Fibroblast of skin of back (primary cell): ENCODE data around the gene FLNB.

Experiments
- DNase-seq: peaks from one replicate; pipeline ENCODE4 v3.0.0-alpha.2; 2013

The FLNB gene

DNA sequence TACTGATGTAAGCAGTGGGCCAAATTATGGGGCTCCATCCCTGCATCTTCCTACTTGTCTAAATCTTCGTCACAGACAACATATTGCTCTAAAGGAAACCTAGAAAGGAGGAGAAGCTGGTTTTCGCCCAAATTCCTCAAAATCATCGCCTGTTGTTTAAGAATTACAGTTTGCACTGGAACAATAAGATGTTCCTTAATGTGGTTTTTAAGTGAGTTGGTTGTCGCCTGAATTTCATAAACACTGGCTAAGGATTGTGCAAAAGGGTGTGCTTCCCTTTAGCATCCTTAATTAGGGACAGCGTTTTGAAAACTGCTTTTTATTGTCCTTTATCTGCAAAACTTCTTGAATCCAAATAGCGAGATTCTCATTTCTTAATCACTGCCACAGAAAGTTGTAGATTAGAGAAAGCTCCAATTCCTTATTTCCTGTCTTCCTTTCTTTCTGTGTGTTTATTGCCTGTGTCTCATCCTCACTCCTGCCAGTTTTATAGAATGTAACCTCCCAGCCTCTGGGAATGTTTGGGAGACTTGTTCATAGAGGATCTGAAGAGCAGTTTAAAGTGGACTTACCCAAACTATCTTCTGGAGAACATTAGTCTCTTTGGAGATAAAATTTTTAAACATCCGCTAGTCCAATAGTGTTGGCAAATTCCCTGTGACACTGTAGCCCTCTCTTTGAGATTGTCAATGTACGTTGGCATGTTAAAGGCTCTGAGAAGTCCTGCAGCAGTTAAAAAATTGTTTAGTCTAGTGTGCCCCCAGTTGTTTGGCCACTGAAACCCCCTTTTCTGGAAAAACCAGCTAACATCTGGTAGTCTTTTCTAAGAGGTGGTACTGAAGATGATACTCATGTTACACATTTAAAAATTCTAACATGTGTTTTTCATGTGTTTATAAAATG is 50.4 kb downstream of the FLNB start:
- peak; percentile 91 for DNase-seq

DNA sequence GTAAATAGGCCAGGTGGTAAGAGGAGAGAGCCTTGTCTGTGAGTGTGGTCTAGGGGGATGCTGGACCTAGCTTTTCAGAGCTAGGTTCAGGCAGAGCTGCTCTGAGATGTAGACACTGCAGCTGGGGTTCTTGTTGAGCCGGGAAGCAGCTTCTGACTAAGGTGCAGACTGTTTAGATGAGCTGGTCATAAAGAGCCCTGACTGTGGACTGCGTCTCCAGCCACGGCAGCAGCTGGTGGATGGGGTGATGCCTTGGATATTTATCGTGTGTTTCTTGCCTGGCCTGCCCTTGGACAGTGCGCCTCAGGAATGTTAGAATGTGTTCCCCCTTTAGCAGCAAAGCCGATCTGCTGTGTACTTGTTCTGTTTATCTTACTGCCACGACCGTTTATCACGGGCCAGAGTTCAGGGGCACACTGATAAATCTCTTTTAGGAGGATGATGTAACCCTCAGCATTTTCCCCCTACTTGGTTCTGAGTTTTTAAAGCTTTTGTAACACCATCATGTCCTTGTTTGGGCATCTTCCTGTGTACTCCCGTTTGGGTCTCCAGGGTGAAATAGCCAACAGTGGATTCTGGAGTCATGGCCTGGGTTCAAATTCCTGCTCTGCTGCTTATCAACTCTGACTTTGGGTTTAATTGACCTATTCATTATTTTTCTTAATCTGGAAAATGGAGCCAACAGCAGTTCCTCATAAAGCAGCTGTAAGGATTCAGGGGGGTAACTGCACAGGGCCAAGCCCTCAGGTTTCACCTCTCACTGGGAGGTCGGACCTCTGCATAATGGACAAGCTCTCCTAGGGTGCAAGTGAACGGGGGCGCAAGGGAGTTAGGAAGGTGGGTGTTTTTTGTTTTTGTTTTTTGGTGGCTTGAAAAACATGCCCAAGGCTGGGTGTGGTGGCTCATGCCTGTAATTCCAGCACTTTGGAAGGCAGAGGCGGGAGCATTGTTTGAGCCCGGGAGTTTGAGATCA is 51.4 kb downstream of the FLNB start:
- peak; percentile 83 for DNase-seq

DNA sequence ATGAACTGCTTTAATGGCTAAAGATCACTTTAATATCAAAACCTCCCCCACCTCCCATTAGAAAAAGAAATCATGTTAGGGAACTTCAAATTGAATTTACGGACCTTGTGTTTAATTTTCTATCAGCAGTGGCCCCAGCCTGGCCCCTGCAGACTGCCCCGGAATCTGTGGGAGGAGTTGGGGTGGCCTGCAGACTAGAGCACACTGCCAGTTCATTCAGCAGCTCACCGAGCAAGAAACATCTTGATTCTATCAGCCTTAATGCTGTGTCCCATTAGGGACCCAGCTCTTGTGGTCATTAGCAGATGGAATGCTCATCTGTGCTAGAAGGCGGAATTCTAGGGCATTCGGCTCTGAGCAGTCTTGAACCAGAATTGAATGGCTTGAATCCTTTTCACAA is 54.2 kb downstream of the FLNB start:
- DNase-seq: peak; percentile 68

DNA sequence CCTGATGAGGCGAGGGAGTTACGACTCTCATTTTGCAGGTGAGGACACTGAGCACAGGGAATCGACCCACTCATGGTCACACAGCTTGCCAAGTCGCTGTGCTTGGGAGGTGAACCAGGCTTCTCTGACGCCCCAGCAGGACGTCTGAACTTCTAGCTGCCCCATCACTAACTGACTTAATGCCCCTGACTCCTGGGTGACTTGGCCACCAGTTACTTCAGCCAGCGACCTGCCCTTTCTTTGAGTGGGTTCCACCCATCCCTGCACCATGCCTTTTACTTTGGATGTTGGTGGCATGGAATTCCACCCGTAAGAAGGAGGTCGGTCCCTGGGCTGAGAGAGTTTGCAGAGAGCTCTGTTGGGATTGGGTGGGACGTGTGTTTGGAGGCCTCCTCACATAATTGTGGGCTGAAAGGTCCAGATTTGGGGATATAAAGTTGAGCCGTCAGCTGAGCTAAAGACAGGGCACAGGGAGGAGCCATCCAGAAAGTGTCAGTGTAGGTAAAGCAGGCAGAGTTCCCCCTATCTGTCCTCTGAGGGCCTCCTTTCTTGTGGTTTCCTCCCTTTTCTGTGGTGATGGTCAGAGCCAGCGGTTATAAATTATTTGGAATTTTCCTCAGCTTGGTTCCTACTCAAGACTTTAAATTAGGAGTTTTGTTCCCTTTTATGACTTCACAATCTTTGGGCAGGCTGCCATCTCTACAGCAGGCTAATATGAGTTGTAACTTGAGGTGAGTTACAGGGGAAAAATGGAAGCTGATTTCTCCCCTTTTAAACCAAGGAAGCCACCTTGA is 55.0 kb downstream of the FLNB start:
- peak; percentile 79 for DNase-seq

DNA sequence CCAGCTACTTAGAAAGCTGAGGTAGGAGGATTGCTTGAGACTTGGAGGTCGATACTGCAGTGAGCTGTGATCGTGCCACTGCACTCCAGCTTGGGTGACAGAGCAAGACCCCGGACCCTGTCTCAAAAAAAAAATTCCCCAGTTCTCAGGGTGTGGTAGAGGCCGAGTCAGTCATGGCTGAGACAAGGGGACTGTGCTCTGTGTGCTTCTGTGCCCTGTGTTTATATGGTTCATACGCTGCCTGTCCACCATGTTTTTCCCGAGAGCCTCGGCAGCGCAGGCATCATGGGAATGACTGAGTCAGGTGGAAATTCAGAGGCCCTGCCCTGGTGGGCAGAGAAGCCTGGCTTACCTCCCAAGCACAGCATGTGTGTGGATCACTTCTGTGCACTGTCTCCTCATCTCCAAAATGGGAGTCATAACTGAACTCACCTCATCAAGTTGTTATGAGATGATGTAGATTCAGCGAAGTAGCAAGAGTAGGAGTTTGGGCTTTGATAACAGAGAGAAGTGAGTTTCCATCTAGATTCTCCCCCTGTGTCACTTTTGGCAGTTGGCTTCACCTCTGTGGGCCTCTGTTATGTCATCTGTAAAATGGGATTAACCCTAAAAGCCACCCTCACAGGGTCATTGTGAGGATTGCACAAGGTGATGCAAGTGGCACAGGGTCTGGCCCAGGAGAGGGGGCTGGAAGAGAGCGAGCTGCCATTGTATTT is 56.9 kb downstream of the FLNB start:
- no peak for DNase-seq

DNA sequence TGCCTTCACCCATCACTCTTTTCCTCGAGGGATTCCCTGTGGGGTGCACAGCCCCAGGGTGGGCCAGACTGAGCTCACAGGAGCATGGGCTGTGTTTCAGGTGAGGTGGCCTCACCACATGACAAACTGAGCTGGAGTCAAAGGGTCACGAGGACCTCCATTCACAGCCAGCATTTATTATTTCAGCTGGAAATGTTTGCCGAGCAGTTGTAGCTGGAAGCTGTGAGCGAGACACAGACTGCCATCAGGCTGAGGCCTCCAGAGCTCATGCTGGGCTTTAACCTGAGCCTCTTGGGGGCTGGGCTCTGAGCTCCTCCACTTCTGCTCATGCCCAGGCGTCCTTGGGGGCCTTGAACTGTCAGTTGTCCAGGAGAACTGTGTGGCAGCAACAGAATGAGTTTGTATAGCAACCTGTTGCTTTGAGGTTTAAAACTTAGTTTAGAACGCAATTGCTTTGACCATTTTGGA is 57.5 kb downstream of the FLNB start:
- peak; percentile 60 for DNase-seq

DNA sequence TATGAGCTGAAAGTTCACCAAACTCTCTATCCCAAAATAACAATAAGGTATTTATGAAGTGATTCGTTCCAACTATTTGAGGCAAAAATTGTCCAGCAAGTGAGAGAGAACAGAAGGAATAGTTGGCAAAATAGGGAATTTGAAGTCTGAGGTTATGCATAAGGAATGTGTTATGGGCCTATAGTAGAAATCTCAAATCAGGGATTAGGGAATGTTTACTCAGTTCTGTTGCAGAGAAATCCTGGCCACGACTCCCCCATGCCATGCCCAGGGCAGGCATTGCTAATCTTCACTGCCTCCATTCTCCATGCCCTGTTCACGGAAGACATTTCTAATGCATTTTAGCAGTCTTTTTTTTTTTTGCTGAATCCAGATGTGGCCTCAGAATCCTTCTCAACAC is 58.6 kb downstream of the FLNB start:
- DNase-seq: peak; percentile 93

DNA sequence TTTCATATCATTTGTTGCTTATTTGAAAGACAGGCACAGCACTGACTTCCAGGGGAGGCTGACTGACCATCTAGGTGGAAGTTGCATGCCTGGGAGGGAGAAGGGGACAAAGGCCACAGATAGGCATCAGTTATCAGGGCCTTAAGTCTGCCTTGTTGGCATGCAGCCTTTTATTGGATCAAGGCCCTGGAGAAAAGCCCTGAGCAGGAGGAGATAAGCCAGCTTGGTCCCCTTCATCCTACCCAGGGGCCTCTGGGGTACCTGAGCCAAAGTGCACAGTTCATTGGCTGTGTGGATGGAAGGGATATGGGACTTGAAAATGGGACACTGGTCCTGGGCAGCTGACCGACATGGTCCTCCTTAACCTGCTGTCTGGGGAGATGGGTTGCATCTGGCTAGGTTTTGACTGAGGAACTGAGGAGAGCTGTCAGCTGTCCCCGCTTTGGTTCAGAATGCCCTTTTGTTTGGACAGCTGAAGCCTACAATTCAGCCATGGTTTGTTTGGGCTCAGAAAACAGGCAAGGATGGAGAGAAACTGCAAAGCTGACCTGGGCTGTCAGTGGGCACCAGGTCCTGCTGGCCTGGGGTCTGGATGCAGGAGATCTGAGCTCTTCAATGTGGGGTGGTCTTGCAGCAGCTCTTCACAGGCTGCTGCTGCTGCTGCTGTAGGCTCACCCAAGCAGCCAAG is 60.0 kb downstream of the FLNB start:
- no peak for DNase-seq

DNA sequence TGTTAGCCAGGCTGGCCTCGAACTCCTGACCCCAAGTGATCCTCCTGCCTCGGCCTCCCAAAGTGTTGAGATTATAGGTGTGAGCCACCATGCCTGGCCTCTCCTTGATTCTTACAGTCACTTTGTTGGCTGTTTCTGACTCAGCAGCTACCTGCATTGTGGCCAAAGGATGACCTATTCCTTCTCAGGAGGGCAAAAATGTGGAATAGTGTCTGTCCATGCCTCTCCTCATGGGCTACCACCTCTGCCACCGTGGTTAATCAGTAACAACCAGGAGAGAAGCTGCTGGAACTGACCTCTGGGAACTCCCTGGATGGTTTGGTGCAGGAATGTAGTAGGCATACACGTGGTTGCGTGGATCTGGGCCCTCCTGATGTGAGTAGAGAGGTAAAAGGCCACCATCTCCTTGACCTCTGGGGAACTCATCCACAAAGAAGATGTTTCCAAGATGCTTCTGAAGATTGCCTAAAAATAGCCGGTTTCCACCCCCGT is 63.3 kb downstream of the FLNB start:
- DNase-seq: no peak

DNA sequence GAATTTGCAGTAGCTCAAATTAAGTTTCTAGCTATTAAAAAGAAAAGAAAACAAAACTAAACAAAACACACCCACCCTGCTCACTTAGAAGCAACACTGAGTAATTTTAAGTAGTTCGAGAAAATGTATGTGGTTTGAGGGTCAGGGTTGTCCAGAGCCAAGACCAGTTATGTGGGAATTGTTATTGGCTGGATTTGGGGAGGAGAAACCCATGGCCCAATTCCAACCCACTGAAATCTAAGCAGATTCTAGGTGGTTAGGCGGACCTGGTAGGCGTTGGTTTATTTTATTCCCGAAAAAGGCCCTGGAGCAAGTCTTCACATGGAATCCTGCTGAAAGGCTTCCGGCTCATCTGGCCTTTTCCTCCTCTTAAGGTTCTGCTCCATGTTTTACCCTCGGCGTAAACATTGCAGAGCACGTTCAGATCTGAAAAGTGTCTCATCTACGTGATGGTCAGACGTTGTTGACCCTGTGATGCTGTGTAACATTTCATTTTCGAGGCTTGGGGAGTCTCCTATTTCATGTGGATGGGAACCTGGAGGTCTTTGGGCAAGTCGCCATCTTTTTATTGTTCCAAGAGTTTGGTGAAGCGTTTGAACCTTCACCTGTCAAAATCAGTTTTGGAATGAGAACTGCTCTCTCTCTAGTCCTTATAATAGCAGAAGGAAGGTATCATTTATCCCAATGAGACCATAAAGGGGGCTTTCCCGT is 64.0 kb downstream of the FLNB start:
- peak; percentile 52 for DNase-seq

DNA sequence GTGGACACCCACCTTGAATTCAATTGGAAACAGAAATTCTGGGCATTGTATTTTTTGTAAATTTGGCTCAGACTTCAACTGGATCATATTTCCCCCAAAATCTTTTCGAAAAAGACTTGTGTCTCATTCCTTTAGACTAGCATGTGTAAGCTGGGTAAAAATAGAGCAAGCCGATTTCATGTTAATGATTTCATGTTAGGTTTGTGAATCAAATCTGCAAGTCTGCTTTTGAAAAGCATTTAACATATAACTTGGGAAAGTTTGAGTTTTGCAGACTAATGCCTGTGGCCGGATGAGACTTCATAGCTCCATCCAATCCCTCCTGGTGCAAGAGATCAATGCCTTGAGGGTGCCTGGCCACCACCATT is 64.5 kb downstream of the FLNB start:
- no peak for DNase-seq

DNA sequence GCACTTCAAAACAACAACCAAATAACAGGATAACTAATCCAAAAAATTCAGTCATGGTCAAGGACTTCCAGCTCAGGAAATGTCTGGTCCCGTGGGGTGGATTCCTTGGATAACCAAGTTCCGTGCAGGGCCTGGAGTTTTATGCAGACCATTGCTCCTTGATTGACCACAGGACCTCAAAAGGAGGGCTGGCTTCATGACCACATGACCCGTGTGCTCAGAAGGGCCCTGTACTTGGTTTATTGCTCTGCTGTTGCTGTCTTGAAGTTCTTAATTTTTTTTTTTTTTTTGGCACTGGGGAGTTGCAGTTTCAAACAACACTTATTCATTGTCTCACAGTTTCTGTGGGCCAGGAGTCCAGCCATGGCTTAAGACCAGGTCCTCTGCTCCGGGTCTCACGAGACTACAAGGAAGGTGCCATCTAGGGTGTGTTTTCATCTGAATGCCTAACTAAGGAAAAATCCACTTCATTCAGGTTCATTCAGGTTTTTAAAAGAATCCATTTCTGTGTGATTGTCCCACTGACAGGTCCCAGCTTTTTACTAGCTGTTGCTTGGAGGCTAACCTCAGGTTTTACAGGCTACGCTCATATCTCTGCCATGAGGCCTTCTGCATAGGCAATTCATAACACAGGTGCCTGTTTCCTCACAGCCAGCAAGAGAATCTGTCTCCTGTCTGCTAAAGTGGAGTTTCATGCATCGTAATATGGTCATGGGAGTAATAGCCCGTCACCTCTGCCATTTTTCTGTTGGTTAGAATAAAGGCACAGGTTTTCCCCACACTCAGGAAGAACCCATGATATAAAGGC is 65.3 kb downstream of the FLNB start:
- DNase-seq: peak; percentile 49

DNA sequence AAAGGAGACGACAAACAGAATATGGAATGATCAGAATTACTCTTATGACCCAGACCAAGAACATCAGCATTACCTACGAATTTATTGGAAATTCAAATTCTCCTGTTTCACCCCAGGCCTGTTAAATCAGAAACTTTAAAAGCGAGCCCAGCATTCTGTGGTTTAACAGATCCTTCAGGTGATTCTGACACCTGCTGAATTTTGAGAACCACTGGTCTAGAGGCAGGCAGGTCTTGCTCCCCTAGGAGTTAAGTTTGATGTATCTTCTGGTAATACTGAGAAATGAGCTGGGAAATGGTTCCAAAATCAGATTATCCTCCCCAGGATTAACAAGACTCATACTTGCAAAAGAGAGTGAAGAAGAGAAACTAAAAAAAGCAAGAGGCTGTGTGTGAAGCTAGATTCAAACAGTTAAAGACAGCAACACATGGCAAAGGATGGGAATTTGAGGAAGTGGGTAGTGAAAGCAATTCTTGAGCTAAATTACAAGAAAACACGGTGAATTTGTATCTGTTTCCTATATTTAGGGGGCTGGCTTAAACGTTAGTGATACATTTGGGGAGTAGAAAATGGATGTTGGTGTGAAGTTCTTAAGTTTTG is 66.0 kb downstream of the FLNB start:
- DNase-seq: no peak

DNA sequence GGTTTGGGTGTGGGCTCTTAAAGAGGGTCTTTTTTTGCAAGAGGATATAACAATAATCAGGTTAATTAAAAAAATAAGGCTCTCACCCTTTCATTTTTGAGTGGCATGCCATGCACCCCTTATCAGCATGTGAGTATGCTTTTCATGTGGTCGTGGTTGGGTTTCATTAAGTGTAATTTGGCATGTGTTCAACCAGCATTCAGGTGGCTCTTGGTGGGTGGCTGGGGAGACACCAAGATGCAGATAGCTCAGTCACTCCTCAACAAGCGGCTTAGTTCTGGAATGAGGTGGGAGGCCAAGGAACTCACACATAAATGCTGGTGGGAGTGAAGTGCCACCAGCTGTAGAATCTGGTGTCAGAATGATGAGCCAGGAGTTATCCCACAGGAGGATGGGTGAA is 66.8 kb downstream of the FLNB start:
- no peak for DNase-seq

DNA sequence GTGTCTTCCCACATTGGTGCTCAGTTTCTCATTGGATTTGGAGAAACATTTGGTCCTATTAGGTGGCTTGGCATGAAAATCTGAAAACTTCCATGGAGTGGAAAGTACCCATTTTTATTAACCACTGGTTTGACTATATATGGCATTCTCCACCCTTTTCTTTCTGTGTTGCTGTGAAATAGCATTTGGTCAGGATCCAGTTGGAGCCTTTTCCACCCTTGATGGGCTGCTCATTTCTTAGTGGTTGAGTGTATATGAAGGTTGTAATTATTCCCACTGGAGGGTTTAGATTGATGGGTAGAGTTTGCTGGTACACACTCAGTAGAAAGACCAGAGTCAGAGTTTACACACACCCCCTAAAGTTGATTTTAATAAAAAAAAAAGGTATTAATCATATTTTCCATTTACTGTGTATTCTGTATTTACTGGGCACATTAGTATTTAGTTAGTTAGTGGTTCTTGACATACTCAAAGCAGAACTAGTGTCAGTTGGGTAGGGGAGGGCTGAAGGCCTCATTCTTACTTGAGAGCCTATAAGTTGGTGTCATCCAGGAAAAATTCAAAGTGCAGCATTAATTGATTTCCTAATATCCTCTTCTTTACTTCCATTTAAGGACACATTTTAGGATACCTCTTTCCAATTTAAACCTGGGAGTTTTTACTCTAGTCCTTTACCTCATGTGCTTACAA is 69.5 kb downstream of the FLNB start:
- no peak for DNase-seq

DNA sequence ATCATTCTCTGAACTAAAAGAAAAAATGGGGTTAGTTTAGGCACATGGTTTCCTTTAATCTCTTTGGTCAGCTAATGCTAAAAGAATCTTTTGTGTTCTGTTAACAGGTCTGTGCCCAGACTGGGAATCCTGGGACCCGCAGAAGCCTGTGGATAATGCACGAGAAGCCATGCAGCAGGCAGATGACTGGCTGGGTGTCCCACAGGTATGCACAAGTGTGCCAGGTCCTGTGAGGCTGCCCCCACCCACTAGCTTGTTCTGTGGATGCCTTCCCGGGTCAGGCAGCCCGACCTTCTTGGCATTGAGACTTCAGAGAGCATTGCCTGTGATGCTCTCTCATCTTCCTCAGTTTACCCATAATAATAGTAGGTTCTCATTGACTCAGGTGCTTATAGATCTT is 70.4 kb downstream of the FLNB start:
- no peak for DNase-seq

DNA sequence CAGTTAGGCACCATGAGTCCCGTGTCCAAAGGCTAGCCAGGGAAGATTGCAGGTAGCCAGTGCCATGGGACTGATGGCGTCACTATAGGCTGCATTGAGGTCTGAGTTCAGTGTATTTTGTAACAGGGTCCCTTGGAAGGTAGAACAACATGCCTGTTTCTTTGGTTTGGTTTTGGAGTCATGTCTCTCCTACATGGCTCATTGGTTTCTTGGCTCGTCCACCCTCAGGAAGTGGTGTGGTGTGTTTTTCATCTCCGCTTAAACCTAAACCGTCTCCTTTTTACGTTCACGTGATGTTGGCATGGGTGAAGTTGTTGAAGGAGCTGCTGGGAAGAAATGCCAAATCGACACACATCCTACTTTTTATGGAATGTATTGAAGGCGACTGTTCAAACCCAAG is 71.6 kb downstream of the FLNB start:
- DNase-seq: no peak

DNA sequence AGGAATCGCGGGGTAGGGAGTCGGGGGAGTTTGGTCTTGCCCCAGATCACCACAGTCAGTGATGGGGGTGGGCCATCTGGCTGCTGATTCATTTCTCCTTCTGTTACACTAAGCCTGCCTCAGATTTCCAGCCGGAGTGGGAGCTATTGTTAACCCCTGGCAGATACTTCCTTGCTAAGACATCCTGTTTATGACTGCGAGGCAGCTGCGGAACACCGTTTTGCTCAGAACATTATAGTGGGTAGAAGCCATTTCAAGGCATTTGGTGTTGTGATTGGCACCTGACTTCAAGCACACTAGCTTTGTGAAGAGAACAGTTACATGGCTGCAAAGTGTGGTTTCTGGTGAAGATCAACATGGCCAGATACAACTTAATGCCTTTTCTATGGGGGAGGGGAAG is 73.8 kb downstream of the FLNB start:
- DNase-seq: peak; percentile 67
